ENCODE results near the gene KAT6B.

Gene KAT6B

GRCh38 chr10:74854610-74855009, 28.2 kb downstream of the KAT6B start:
- in situ Hi-C loops (cut with HindIII; ENCODE audit: low sequenced_read_pairs), result no loop called here
- no peak for TF ChIP-seq CTCF (IDR thresholded peaks at IDR 0.05; ENCODE audit: low read depth, low read length, missing control alignments)
- DNase-seq (ENCODE audit: low read depth), result no peak

GRCh38 chr10:74855027-74855426, 28.6 kb downstream of the KAT6B start:
- no peak for TF ChIP-seq CTCF (IDR thresholded peaks at IDR 0.05; ENCODE audit: low read depth, low read length, missing control alignments)
- H3K4me3 ChIP-seq (ENCODE audit: low read depth, low read length), result no peak overlapping the region
- in situ Hi-C loops (cut with HindIII; ENCODE audit: low sequenced_read_pairs), result no loop called here
- DNase-seq (ENCODE audit: low read depth), result no peak

More at GRCh38 chr10:74854610-74855009, 28.2 kb downstream of the KAT6B start:
- H3K4me3 ChIP-seq (ENCODE audit: low read depth, low read length), result no peak overlapping the region

- no peak overlapping the region for H3K4me3 ChIP-seq (ENCODE audit: low read depth, low read length)
- no peak for DNase-seq (ENCODE audit: low read depth)
- in situ Hi-C loops (cut with HindIII; ENCODE audit: low sequenced_read_pairs), result no loop called here
- TF ChIP-seq CTCF (IDR thresholded peaks at IDR 0.05; ENCODE audit: low read depth, low read length, missing control alignments), result no peak
Measured at GRCh38 chr10:74855439-74855838, 29.0 kb downstream of the KAT6B start.

GRCh38 chr10:74856940-74857339, 30.5 kb downstream of the KAT6B start:
- DNase-seq (ENCODE audit: low read depth), result no peak
- TF ChIP-seq CTCF (IDR thresholded peaks at IDR 0.05; ENCODE audit: low read depth, low read length, missing control alignments), result no peak
- in situ Hi-C loops (cut with HindIII; ENCODE audit: low sequenced_read_pairs), result no loop called here
- no peak overlapping the region for H3K4me3 ChIP-seq (ENCODE audit: low read depth, low read length)

- no peak for TF ChIP-seq CTCF (IDR thresholded peaks at IDR 0.05; ENCODE audit: low read depth, low read length, missing control alignments)
- no peak overlapping the region for H3K4me3 ChIP-seq (ENCODE audit: low read depth, low read length)
- DNase-seq (ENCODE audit: low read depth), result no peak
- in situ Hi-C loops (cut with HindIII; ENCODE audit: low sequenced_read_pairs), result no loop called here
Measured at GRCh38 chr10:74857586-74857985, 31.2 kb downstream of the KAT6B start.

- DNase-seq (ENCODE audit: low read depth), result no peak
- in situ Hi-C loops (cut with HindIII; ENCODE audit: low sequenced_read_pairs), result no loop called here
- no peak for TF ChIP-seq CTCF (IDR thresholded peaks at IDR 0.05; ENCODE audit: low read depth, low read length, missing control alignments)
- no peak overlapping the region for H3K4me3 ChIP-seq (ENCODE audit: low read depth, low read length)
Measured at GRCh38 chr10:74859546-74859945, 33.1 kb downstream of the KAT6B start.

GRCh38 chr10:74862625-74863024, 36.2 kb downstream of the KAT6B start:
- DNase-seq (ENCODE audit: low read depth), result no peak
- no peak overlapping the region for H3K4me3 ChIP-seq (ENCODE audit: low read depth, low read length)
- in situ Hi-C loops (cut with HindIII; ENCODE audit: low sequenced_read_pairs), result no loop called here
- no peak for TF ChIP-seq CTCF (IDR thresholded peaks at IDR 0.05; ENCODE audit: low read depth, low read length, missing control alignments)

All from astrocyte of the cerebellum (primary cell).